Astrocyte of the cerebellum (primary cell): ENCODE data around the gene SLC17A5.

Source experiments
- DNase-seq: peaks from one replicate; pipeline ENCODE4 v3.0.0-alpha.2; 2011; ENCODE audit warnings: low read depth
- H3K4me3 ChIP-seq: 2 replicates; pipeline ENCODE4 v1.5.1; 2011; ENCODE audit warnings: mild to moderate bottlenecking, low read depth, low read length, moderate library complexity
- in situ Hi-C: cut with HindIII; loops from 2 replicates; pipeline ENCODE4 v1.10.0; 2017; ENCODE audit warnings: low sequenced_read_pairs
- TF ChIP-seq, protein P1 (sequence below): IDR thresholded peaks from 2 replicates; pipeline ENCODE4 v1.5.1; 2012; ENCODE audit warnings: low read length, low read depth, moderate library complexity, mild to moderate bottlenecking; ENCODE audit errors: missing control alignments

SLC17A5 gene

DNA sequence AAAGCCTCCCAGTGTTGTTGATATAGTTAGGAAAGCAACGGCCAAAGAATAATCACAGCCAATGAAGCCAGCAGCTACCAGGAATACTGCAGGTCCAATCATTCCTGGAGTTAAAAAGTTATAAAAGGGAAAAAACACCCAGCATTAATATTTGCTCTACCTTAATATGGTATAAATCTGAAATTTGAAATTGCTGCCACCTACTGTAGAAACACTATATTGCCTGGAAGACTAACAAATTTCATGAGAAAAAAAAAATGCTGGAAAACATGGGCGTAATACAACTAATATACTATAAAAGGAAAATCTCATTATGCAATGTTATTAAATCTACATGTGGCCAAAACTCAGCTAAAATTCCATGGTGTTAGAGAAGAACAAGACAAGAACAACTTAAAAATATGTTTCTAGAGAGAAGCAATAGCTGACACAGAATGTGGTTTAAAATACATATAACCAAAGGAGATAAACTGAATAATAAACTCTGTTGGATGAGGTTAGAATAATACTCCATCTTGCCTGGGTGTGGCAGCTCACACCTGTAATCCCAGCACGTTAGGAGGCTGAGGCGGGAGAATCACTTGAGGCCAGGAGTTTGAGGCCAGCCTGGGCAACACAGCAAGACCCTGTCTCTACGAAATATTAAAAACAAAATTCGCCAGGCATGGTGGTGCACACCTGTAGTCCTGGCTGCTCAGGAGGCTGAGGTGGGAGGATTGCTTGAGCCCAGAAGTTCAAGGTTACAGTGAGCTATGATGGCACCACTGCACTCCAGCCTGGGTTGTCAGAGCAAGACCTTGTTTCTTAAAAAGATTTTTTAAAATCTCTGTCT lies 43.1 kb downstream of the SLC17A5 start:
- TF ChIP-seq, protein P1, sequence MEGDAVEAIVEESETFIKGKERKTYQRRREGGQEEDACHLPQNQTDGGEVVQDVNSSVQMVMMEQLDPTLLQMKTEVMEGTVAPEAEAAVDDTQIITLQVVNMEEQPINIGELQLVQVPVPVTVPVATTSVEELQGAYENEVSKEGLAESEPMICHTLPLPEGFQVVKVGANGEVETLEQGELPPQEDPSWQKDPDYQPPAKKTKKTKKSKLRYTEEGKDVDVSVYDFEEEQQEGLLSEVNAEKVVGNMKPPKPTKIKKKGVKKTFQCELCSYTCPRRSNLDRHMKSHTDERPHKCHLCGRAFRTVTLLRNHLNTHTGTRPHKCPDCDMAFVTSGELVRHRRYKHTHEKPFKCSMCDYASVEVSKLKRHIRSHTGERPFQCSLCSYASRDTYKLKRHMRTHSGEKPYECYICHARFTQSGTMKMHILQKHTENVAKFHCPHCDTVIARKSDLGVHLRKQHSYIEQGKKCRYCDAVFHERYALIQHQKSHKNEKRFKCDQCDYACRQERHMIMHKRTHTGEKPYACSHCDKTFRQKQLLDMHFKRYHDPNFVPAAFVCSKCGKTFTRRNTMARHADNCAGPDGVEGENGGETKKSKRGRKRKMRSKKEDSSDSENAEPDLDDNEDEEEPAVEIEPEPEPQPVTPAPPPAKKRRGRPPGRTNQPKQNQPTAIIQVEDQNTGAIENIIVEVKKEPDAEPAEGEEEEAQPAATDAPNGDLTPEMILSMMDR: peak; percentile 36
- in situ Hi-C loops: no loop called here
- H3K4me3 ChIP-seq: no peak overlapping the region
- DNase-seq: peak; percentile 36

DNA sequence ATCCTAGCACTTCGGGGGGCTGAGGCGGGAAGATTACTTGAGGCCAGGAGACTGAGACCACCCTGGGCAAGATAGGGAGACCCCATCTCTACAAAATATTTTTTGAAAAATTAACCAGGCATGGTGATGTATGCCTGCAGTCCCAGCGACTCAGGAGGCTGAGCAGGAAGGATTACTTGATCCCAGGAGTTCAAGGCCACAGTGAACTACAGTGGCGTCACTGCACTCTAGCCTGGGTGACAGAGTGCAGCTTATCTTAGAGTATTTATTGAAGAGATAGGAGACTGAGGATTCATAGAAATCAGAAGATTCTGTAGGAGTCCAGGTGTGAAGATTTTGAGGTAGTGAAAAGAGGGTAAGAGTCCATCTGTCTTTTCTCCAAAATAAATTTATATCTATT lies 45.0 kb downstream of the SLC17A5 start:
- TF ChIP-seq, protein P1: no peak
- H3K4me3 ChIP-seq: no peak overlapping the region
- in situ Hi-C loops: no loop called here
- DNase-seq: no peak

DNA sequence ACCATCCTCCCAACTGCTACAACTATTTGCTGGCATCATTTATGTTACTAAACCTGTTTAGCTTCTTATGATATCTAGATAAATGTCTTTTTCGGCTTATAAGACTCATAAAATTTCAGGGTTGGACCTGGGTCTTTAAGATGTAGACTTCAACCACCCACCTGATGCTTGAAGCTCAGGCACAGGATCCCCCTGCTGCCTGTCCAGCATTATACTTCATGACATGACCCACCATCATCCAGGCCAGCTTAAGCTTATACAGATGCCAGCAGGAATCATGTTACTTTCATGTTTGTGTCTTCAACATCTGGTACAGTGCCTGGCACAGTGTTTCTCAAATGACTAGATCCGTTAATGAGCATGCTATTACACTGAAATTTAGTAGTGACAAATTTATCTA lies 47.4 kb downstream of the SLC17A5 start:
- in situ Hi-C loops: no loop called here
- TF ChIP-seq, protein P1: no peak
- DNase-seq: no peak
- H3K4me3 ChIP-seq: no peak overlapping the region

DNA sequence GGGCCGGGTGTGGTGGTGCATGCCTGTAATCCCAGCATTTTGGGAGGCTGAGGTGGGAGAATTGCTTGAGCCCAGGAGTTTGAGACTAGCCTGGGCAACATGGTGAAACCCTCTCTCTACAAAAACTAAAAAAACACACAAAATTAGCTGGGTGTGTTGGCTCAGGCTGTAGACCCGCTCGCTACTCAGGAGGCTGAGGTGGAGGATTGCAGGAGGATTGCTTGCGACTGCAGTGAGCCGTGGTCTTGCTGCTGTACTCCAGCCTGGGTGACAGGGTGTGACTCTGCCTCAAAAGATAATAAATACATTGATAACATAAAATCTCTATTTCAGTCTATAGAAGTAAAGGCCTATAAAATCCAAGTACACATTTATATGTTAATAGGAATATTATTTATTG lies 49.3 kb downstream of the SLC17A5 start:
- H3K4me3 ChIP-seq: no peak overlapping the region
- TF ChIP-seq, protein P1: no peak
- no peak for DNase-seq
- in situ Hi-C loops: no loop called here

DNA sequence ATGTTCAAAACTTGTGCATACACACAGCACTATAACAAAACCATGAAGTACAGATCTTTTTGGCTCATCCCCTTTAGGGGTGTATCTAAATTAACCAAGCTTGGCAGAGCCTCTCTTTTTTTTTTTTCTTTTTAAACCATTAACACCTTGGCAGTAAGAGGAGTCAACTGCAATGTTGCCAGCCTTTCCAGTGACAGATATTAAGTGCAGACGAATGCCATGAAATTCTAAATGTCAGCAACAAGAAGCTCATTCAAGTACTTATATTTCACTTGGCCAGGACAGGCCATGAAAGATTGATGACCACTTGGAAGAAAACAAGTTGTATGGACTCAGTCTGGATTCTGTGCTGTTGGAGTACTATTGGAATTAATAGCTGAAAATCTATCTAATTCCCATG lies 49.8 kb downstream of the SLC17A5 start:
- no peak overlapping the region for H3K4me3 ChIP-seq
- DNase-seq: no peak
- in situ Hi-C loops: no loop called here
- TF ChIP-seq, protein P1: no peak

DNA sequence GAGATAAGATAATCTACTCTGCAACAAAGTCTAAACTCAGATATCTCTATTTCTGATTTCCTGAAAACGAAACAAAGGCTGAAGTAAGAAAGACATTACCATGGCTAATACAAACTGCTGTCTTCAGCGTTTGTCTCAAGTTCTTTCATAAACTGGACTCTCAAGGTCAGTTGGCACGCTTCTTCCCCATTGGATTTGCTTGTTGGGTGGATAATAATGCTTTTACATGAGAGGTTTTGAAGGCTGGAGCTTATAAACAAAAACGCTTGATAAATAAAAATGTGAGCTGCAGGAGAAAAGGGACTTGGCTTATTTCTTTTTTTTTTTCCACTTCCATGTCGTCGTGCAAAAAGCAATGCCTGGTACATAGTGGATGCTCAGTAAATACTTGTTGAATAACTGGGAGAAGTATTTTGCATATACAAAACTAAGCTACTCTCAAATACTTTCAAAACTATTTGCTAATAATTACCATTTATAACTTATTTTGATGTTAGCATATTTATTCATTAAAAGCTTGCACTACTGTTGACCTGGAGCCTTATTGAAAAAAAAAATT lies 67.3 kb downstream of the SLC17A5 start:
- in situ Hi-C loops: no loop called here
- TF ChIP-seq, protein P1: no peak
- peak overlapping the region; percentile 3 for H3K4me3 ChIP-seq
- DNase-seq: no peak
